ENCODE results near the gene SLC35E1.

DNA sequence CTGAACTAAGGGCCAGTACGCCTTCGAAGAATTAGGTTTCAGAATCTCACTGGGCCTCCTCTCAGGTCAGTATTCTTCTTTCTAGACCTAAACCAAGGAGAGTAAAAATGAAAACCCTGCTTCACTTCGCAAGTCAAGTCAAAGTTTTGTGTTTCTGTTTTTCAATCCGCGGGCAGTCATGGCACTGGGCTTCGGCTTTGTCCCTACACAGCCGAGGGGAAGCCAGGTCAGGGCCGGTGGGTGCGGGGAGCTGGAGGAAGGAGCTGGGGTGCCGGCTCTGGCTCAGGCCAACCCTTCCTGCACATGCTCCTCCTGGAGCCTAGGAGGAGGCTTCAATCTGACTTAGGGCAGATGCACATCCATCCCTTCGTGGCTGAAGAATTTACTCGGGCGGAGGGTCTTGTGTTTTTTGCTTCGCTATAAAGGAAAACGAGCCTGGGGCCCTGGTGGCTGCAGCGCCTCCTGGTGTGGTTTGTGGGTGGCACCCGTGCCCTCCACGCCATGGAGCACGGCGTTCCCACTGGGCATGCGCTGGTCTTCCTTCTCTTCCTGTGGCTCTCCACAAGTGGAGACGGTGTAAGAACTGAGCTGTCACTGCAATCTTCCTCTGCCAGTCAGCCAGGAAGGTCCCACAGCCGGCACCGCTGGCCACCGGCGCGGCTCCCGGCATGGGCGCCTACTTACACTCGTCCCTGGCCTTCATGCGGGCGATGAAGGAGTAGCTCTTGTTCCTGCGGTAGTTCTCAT, 53.6 kb downstream of the SLC35E1 start:
- TF ChIP-seq CTCF (conservative IDR thresholded peaks at IDR 0.05): no peak; the same call in 1 of the 2 replicates
- TF ChIP-seq EZH2 (IDR thresholded peaks at IDR 0.05; ENCODE audit: low read depth): no peak
